Activated CD4-positive, alpha-beta T cell treated with anti-CD3 and anti-CD28 coated beads for 4 hours (primary cell): ENCODE measurements around the gene PRDM11.

Source experiments
- DNase-seq, 2 donors: peaks; one replicate each; pipeline ENCODE4 v3.0.0-alpha.2; 2020

PRDM11 gene

GRCh38 chr11:45142241-45143055, 4.0 kb upstream of the PRDM11 start:
- DNase-seq = no peak

GRCh38 chr11:45143494-45143893, 2.9 kb upstream of the PRDM11 start:
- DNase-seq = no peak

GRCh38 chr11:45144126-45145082, 2.0 kb upstream of the PRDM11 start:
- DNase-seq = no peak

GRCh38 chr11:45145083-45145378, 1.4 kb upstream of the PRDM11 start:
- no peak for DNase-seq

GRCh38 chr11:45145379-45146071, 914 bp upstream of the PRDM11 start:
- no peak for DNase-seq

GRCh38 chr11:45147017-45147728, 734 bp downstream of the PRDM11 start:
- DNase-seq = peak; percentile 89 to 91

- DNase-seq = no peak
These were observed 1.6 kb downstream of the PRDM11 start for GRCh38 chr11:45147891-45148675.

- DNase-seq = no peak
These were observed 3.1 kb downstream of the PRDM11 start for GRCh38 chr11:45149483-45150056.

GRCh38 chr11:45150301-45150700, 3.9 kb downstream of the PRDM11 start:
- DNase-seq = no peak

- no peak for DNase-seq
These were observed 4.5 kb downstream of the PRDM11 start for GRCh38 chr11:45150943-45151342.

- DNase-seq = no peak
These were observed 5.0 kb downstream of the PRDM11 start for GRCh38 chr11:45151362-45151982.

- DNase-seq = no peak
These were observed 6.5 kb downstream of the PRDM11 start for GRCh38 chr11:45152740-45153595.

GRCh38 chr11:45154276-45154675, 7.8 kb downstream of the PRDM11 start:
- DNase-seq = no peak

- no peak for DNase-seq
These were observed 8.7 kb downstream of the PRDM11 start for GRCh38 chr11:45155058-45155551.

GRCh38 chr11:45155627-45156180, 9.3 kb downstream of the PRDM11 start:
- DNase-seq = no peak

- no peak for DNase-seq
These were observed 9.8 kb downstream of the PRDM11 start for GRCh38 chr11:45156201-45156600.

- no peak for DNase-seq
These were observed 10.3 kb downstream of the PRDM11 start for GRCh38 chr11:45156741-45157140.

- DNase-seq = no peak
These were observed 11.1 kb downstream of the PRDM11 start for GRCh38 chr11:45157247-45158209.
